22Rv1 (cell line): ENCODE data around the gene S100P.
"Not testable (repeated sequence)": the region's sequence is repeated elsewhere in the genome, so short reads cannot be mapped to it uniquely, and the experiment has no call there.

Experiments
- H3K27ac ChIP-seq: fragments of 450-650 bp; 2 replicates; pipeline ENCODE4 v1.5.1; 2017
- ZFX ChIP-seq: fragments of 450-650 bp; IDR thresholded peaks from 2 replicates; pipeline ENCODE4 v1.6.1; 2017; ENCODE audit warnings: antibody characterized with exemption, borderline replicate concordance
- TF ChIP-seq, protein P1 (sequence below): fragments of 450-650 bp; IDR thresholded peaks from 2 replicates; pipeline ENCODE4 v1.5.1; 2017; ENCODE audit warnings: mild to moderate bottlenecking

S100P gene

DNA sequence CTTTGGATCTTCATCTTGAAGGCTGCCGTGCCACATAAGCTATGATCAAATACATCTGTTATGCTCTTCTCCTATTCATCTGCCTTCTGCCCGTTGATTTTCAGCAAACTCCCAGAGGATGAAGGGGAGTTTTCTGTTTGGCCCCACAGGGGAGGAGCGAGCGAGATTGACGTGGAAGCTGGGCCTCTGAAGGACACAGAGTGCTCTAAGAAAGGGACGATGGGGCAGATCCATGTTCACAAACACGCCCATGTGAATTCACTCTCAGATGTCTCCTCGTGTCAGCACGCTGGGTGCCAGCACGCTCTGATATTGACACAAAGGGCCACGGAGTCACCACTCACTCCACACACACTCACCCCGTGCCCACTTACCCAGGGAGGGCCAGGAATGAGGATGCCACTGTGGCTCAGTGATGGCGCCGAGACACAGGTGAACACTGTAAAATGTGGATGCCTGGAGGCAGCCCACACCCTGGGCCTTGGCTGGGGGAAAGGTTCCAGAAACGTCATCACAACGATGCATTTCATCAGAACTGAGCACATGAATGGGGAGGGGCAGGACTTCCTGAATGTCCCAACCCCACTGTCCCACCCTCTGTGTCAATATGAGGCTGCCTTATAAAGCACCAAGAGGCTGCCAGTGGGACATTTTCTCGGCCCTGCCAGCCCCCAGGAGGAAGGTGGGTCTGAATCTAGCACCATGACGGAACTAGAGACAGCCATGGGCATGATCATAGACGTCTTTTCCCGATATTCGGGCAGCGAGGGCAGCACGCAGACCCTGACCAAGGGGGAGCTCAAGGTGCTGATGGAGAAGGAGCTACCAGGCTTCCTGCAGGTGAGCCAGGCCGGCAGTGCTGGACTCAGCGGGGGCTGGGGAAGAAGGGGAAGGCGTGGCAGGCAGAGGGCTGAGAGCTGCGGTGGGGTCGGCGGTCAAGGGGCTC is at the start of gene S100P:
TSS of gene S100P (plus strand) at position 648 of the 946 bp plus-strand sequence. CDS start at position 703, 55 bp downstream.
- H3K27ac ChIP-seq = peak within 1 kb of the TSS; percentile 91
- no peak for TF ChIP-seq ZFX
- TF ChIP-seq, protein P1, sequence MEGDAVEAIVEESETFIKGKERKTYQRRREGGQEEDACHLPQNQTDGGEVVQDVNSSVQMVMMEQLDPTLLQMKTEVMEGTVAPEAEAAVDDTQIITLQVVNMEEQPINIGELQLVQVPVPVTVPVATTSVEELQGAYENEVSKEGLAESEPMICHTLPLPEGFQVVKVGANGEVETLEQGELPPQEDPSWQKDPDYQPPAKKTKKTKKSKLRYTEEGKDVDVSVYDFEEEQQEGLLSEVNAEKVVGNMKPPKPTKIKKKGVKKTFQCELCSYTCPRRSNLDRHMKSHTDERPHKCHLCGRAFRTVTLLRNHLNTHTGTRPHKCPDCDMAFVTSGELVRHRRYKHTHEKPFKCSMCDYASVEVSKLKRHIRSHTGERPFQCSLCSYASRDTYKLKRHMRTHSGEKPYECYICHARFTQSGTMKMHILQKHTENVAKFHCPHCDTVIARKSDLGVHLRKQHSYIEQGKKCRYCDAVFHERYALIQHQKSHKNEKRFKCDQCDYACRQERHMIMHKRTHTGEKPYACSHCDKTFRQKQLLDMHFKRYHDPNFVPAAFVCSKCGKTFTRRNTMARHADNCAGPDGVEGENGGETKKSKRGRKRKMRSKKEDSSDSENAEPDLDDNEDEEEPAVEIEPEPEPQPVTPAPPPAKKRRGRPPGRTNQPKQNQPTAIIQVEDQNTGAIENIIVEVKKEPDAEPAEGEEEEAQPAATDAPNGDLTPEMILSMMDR = no peak

DNA sequence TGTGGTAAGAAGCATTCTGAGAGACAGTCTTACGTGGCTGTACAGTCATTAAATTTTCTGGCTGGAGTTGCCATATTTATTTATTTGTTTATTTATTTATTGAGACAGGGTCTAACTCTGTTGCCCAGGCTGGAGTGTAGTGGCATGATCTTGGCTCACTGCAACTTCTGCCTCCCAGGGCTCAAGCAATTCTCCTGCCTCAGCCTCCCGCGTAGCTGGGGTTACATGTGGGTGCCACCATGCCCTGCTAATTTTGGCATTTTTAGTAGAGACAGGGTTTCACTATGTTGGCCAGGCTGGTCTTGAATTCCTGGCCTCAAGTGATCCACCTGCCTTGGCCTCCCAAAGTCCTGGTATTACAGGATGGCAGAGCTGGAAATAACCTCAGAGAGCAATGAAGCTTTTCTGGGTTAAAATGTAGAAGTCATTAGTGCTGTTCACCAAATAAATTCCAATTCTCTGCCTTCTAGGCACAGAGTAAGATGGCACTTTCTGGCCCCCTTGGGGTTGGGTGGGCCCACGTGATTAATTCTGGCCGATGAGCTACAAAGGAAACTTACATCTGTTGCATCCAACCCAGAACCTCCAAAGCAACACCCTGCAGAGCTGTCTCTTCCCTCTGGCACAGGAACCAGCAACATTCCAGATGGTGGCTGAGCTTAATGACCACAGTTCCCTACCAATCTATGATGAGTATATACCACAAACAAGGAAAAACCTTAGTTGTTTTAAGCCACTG is 48.7 kb upstream of the S100P start:
- no peak for TF ChIP-seq ZFX
- TF ChIP-seq, protein P1 = no peak
- H3K27ac ChIP-seq = no peak overlapping the region

DNA sequence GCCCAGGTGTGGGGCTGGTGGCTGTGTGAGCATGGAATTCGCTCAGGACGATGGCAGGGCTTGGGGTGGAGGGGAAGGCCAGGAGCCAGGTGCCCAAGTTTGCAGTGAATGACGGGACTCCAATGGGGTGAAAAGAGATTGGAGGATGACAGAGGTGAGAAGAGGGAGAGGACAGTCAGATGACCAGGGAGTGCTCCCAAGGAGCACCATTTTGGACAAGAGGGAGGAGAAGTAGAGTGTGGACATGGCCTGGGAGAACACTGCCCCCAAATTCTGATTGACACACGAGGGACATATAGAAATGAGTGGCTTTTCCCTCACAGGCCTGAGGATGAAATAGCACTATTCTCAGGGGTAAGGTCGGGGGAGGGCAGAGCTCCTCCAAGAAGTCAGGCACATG is 46.5 kb upstream of the S100P start:
- TF ChIP-seq ZFX = no peak
- TF ChIP-seq, protein P1 = no peak
- no peak overlapping the region for H3K27ac ChIP-seq

DNA sequence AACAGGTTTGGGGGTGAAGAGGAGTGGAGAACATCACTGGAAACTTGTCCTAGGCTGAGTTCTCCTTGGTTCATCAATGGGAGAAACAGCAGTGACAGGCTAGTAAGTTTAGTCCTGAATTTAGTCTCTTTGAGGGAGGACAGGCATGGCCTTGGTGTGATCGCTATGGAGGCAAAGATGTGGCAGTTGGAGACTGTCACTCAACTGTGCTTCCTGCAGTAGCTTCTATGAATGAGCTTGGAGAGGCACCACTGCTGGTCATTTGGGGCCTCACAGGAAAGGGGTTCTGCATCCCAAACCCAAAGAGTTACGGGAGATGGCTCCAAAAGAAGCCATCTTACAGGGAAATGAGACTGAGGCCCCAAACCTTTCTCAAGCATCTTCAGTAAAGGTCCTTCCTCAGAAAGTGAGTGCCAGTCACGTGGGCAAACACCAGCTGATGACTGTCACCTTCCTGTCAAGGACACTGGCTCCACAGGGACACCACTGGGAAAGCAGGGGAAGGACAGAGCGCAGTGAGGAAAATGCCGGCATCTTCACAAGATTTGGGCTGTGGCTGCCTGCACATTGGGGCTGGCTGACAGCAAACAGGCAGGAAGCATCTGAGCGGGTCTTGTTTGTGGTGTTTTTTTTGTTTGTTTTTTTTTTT is 46.0 kb upstream of the S100P start:
- TF ChIP-seq, protein P1 = no peak
- TF ChIP-seq ZFX = no peak
- no peak overlapping the region for H3K27ac ChIP-seq

DNA sequence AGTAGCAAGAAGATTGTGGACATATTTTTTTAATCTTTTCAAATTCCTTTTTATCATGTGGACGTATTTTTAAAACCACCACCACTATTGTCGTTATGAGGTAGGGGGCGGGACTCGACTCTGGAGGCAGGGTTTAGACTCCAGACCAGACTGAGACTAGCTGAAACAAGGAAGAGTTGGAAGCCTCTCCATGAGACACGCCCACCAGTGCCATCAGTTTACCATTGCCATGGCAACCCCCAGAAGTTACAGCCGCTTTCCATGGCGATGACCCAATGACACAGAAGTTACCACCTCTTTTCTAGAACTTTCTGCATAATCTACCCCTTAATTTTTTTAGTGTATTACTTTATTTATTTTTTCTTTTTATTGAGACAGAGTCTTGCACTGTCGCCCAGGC is 44.5 kb upstream of the S100P start:
- no peak overlapping the region for H3K27ac ChIP-seq
- TF ChIP-seq ZFX = no peak
- TF ChIP-seq, protein P1 = no peak

DNA sequence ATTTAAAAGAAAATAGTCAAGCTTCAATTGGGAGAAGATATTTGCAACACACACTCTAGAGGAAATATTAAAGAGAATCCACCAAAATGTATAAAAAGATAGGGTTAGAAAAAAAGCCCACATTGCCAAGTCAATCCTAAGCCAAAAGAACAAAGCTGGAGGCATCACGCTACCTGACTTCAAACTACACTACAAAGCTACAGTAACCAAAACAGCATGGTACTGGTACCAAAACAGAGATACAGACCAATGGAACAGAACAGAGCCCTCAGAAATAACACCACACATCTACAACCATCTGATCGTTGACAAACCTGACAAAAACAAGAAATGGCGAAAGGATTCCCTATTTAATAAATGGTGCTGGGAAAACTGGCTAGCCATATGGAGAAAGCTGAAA is 39.5 kb upstream of the S100P start:
- H3K27ac ChIP-seq = not testable (repeated sequence)

DNA sequence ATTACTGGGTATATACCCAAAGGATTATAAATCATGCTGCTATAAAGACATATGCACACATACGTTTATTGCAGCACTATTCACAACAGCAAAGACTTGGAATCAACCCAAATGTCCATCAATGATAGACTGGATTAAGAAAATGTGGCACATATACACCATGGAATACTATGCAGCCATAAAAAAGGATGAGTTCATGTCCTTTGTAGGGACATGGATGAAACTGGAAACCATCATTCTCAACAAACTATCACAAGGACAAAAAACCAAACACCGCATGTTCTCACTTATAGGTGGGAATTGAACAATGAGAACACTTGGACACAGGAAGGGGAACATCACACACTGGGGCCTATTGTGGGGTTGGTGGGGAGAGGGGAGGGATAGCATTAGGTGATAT is 38.4 kb upstream of the S100P start:
- H3K27ac ChIP-seq = not testable (repeated sequence)

DNA sequence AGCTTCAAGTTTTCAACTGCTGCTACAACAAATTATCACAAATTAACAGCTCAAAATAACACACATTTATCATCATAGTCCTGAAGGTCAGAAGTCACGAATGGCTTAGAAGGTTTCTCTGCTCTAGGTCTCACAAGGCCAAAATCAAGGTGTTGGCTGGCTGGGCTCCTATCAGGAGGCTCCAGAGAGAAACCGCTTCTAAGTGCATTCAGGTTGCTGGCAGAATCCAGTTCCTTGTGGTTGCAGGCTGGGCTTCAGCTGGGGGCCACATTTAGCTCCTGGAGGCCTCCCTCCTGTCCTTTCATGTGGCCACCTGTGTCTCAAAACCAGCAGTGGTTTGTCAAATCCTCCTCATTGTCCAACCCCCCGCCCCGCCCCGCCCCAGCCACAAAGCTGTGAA is 37.8 kb upstream of the S100P start:
- H3K27ac ChIP-seq = no peak overlapping the region
- TF ChIP-seq ZFX = no peak
- TF ChIP-seq, protein P1 = no peak
